Suprapubic skin (tissue), 4 donors: ENCODE data around the gene PPP1R18.

ENCODE experiments used
- EP300 ChIP-seq: sonication (generic); formaldehyde crosslinking; IDR thresholded peaks from one replicate; pipeline ENCODE4 v1.6.1; 2017; ENCODE audit warnings: antibody characterized with exemption
- POLR2A ChIP-seq, 2 donors: fragments of 450-650 bp; IDR thresholded peaks; one replicate each; pipeline ENCODE4 v1.6.1; 2017; ENCODE audit warnings: antibody characterized with exemption in 2 of 2, mild to moderate bottlenecking in 2 of 2, moderate library complexity in 2 of 2
- POLR2AphosphoS5 ChIP-seq, 3 donors: sonication (generic); formaldehyde crosslinking; IDR thresholded peaks; one replicate each; pipeline ENCODE4 v1.6.1; 2017; ENCODE audit warnings: antibody characterized with exemption in 3 of 3
- TF ChIP-seq, protein P1 (sequence below), 2 donors: fragments of 200-600 bp in 1 of 2; fragments of 450-650 bp in 1 of 2; sonication (generic) in 1 of 2; IDR thresholded peaks; one replicate each; pipeline ENCODE4 v1.5.1; 2016 to 2019; ENCODE audit warnings: antibody characterized with exemption in 2 of 2, mild to moderate bottlenecking in 1 of 2, moderate library complexity in 1 of 2

DNA sequence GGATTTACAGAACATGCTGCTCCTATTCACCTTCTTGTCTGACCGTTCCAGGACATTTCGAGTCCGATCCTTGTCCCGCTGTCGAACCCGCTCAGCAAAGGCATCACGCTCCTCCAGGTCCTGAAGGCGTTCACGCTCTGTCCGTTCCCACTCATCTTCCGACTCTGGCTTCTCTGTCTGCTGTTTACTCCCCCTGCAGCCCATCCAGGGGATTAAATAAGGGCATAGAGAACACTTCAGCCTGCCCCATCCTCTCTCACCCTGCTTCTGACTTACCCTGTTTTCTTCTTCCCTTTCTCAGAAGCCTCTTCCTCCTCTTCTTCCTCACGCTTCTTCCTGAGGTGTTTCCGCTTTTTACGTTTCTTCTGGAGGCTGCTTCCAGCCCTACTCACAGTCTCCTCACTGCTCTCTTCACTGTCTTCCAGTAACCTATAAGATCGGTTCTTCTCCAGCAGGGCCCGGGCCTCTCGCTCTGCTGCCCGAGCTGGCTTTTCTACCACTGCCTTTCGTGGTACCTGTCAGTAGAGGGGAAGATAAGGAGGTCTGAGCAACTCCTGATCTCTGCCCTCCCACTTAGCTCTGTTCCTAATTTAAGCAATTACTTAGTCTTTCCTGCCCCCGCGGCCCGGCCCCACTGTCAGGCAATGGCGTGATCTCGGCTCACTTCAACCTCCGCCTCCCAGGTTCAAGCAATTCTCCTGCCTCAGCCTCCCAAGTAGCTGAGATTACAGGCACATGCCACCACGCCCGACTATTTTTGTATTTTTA, 15.5 kb downstream of the PPP1R18 start:
- TF ChIP-seq, protein P1, sequence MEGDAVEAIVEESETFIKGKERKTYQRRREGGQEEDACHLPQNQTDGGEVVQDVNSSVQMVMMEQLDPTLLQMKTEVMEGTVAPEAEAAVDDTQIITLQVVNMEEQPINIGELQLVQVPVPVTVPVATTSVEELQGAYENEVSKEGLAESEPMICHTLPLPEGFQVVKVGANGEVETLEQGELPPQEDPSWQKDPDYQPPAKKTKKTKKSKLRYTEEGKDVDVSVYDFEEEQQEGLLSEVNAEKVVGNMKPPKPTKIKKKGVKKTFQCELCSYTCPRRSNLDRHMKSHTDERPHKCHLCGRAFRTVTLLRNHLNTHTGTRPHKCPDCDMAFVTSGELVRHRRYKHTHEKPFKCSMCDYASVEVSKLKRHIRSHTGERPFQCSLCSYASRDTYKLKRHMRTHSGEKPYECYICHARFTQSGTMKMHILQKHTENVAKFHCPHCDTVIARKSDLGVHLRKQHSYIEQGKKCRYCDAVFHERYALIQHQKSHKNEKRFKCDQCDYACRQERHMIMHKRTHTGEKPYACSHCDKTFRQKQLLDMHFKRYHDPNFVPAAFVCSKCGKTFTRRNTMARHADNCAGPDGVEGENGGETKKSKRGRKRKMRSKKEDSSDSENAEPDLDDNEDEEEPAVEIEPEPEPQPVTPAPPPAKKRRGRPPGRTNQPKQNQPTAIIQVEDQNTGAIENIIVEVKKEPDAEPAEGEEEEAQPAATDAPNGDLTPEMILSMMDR (IDR thresholded peaks at IDR 0.05), result no peak
- TF ChIP-seq POLR2AphosphoS5 (IDR thresholded peaks at IDR 0.05) (no peak), POLR2A (IDR thresholded peaks at IDR 0.05) (no peak), EP300 (no peak)
